Cardiac fibroblast (primary cell): Measurements from ENCODE around the gene IL17REL.
A peak's percentile ranks its signal among the peaks of the same experiment; 100 is the strongest.
"Not testable (repeated sequence)": the region's sequence is repeated elsewhere in the genome, so short reads cannot be mapped to it uniquely, and the experiment has no call there.

ENCODE experiments used
- DNase-seq, 2 donors: peaks; one replicate each; pipeline versions ENCODE4 v3.0.0 to v3.0.0-alpha.2; 2010; ENCODE audit warnings: low read depth in 2 of 2
- H3K4me3 ChIP-seq, 2 donors: replicated peaks in 1 of 2; 1 replicate in 1 of 2; 2 replicates in 1 of 2; pipeline ENCODE4 v1.5.1; 2011; ENCODE audit warnings: low read depth in 2 of 2, low read length in 2 of 2, mild to moderate bottlenecking in 2 of 2, moderate library complexity in 1 of 2
- TF ChIP-seq, protein P1 (sequence below): IDR thresholded peaks from one replicate; pipeline ENCODE4 v1.5.1; 2011; ENCODE audit warnings: low read depth, mild to moderate bottlenecking, low read length, inconsistent platforms

IL17REL gene

DNA sequence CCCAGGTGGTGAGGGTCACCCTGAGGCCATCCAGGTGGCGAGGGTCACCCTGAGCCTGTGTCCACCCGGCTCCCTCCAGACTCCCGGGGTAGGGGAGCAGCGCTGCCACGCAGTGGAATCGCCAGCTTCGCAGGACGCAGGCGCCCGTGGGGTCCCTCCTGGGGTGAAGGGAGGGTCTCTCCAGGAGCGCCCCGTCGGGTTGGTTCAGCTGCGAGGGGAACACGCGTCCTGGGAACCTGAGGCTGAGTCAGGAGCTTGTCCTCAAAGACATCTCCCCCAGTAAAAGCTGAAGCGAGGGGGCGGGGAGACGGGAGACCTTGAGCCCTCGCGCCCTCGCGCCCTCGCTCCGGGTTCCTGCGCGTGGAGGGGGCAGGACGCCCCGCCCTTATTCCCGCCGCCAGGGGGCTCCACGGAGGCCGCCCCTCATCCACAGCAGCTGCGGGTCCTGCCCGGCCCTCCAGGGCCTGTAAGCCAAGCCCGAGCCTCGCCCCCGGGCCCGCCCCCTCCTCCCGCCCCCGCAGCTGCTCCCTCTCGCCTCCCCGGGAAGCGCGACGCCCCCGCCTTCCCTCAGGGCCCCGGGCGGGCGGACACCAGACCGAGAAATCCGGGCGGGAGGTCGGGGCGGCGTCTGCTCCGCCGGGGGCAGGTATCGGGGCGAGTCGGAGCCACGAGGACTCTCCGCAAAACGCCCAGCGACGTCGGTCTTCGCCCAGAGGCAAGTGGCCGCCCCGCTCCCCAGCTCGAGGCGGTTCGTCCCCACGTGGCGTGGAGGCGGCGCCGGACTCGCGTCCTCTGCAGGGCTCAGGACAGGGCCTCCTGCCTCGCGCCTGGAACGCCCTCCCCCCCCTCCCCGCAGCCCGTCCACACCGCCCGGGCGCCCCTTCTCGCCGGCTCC is 29.2 kb downstream of the IL17REL start:
- no peak for DNase-seq
- TF ChIP-seq, protein P1, sequence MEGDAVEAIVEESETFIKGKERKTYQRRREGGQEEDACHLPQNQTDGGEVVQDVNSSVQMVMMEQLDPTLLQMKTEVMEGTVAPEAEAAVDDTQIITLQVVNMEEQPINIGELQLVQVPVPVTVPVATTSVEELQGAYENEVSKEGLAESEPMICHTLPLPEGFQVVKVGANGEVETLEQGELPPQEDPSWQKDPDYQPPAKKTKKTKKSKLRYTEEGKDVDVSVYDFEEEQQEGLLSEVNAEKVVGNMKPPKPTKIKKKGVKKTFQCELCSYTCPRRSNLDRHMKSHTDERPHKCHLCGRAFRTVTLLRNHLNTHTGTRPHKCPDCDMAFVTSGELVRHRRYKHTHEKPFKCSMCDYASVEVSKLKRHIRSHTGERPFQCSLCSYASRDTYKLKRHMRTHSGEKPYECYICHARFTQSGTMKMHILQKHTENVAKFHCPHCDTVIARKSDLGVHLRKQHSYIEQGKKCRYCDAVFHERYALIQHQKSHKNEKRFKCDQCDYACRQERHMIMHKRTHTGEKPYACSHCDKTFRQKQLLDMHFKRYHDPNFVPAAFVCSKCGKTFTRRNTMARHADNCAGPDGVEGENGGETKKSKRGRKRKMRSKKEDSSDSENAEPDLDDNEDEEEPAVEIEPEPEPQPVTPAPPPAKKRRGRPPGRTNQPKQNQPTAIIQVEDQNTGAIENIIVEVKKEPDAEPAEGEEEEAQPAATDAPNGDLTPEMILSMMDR = peak; percentile 13
- no peak overlapping the region for H3K4me3 ChIP-seq

DNA sequence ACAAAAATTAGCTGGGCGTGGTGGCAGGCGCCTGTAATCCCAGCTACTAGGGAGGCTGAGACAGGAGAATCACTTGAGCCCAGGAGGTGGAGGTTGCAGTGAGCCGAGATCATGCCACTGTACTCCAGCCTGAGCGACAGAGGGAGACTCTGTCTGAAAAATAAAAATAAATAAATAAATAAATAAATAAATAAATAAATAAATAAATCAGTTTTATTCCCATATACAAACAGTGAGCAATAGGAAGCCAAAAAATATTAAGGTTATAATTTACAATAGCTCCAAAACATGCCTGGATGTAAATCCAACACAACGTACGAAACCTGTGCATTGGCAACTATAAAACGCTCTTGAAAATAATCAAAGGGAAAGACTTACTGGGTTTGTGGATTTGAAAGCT is 30.8 kb downstream of the IL17REL start:
- not testable (repeated sequence) for DNase-seq, H3K4me3 ChIP-seq

DNA sequence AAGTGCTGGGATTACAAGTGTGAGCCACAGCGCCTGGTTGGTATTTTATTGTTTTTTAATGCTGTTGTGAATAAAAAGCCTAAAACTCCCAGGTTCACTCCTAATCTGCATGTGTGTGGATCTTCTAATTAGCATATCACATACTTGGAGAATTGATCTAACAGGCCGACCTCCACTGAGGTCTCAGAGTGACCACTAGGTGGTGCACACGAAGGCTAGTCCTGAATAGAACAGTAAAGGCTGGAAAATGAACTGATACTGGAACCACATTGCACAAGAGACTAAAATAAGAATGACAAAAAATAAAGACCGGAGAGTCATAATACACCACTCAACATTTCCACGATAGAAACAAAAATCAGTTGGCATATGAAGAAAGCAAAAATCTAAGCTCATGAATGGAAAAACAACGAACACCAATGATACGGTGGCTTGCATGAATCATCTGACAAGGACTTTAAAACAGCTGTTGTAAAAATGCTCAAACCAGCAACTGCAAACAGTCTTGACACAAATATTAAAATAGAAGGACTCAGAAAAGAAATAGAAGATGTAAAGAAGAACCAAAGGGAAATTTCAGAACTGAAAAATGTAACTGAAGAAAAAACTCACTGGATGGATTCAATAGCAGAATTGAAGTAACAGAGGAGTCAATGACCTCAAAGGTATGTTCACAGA is 32.8 kb downstream of the IL17REL start:
- H3K4me3 ChIP-seq = no peak overlapping the region
- DNase-seq = peak; percentile 52 to 64

DNA sequence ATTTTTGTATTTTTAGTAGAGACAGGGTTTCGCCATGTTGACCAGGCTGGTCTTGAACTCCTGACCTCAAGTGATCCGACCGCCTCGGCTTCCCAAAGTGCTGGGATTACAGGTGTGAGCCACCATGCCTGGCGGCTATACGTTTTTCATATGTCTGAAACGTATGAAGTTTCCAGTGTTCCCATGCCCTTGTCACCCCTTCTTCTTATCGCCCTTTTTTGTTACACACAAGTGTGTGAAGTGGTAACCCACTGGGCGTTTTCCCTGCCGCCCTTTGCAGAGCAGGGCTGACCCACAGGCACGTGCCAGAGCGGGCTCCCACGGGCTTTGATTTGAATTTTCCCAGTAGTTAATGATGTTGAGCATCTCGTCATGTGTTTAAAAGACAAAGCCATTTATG is 35.0 kb downstream of the IL17REL start:
- DNase-seq = no peak
- no peak overlapping the region for H3K4me3 ChIP-seq
- TF ChIP-seq, protein P1 = no peak

More for the DNA sequence above, 32.8 kb downstream of the IL17REL start:
- TF ChIP-seq, protein P1 = peak; percentile 77

DNA sequence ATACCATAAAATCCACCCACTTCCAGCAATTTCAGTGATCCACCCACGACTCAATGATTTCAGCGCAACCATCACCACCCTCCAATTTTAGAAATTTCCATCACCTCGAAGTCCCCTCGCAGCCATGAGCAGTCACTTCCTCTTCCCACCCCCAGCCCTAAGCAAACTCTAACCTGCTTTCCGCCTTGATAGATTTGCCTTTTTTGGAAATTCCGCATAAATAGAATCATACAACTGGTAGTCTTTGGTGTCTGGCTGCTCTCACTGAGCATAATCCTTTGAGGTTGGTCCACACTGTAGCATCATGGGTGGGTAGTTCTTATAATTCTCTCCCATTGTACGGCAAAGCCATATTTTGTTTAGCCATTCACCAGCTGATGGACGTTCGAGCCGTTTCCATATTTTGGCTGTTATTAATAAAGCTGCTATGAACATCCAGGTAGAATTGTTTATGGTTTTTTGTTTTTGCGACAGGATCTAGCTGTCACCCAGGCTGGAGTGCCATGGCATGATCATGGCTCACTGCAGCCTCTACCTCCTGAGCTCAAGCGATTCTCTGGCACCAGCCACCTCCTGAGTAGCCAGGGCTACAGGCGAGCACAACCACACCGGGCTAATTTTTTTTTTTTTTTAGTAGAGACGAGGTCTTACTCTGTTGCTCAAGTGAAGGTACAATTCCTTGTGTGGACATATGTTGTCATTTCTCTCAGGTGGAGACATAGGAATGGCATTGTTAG is 36.0 kb downstream of the IL17REL start:
- H3K4me3 ChIP-seq = no peak overlapping the region
- TF ChIP-seq, protein P1 = no peak
- DNase-seq = no peak

DNA sequence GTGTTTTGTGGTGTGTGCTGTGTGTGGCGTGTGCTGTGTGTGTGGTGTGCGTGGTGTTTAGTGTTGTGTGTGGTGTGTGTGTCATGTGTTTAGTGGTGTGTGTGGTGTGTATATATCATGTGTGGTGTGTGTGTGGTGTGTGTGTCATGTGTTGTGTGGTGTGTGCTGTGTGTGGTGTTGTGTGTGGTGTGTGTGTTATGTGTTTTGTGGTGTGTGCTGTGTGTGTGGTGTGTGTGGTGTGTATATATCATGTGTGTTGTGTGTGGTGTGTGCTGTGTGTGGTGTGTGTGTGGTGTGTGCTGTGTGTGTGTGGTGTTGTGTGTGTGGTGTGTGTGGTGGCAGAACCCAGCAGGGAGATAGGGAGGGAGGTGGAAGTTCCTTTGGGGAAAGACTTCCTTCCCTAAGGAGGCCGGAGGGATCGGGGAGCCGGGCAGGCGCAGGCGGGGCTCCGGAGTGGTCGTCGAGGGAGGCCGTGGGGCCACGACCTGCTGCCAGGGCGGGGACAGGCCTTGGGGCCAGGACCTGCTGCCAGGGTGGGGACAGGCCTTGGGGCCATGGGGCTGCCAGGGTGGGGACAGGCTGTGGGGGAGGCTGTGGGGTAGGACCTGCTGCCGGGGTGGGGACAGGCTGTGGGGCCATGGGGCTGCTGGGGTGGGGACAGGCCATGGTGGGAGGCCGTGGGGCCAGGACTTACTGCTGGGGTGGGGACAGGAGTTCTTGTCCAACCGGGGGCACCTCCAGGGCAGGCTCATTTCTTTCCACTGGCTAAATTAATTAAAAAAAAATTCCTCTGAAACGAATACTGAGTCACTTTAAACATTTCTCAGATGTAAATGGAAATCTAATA is 36.8 kb downstream of the IL17REL start:
- DNase-seq = no peak
- H3K4me3 ChIP-seq = no peak overlapping the region
- TF ChIP-seq, protein P1 = no peak
